ENCODE data around the gene CBR4.

- TF ChIP-seq CTCF (IDR thresholded peaks at IDR 0.05) (no peak), ZFX (IDR thresholded peaks at IDR 0.05; ENCODE audit: borderline replicate concordance) (no peak)
Measured at GRCh38 chr4:169000315-169000714, 9.7 kb downstream of the CBR4 start.
